HG02571 (cell line): ENCODE measurements around the gene MRGPRF.

ENCODE experiments used
- ATAC-seq: cut with Tn5 transposase; IDR thresholded peaks from one replicate; pipeline ENCODE4 v1.9.1; 2021; ENCODE audit warnings: mild to moderate bottlenecking, moderate library complexity; ENCODE audit not compliant: unreplicated experiment

The MRGPRF gene

GRCh38 chr11:69024509-69024908 lies 11.5 kb upstream of the MRGPRF start:
- no peak for ATAC-seq

- no peak for ATAC-seq
These were observed 9.2 kb upstream of the MRGPRF start for GRCh38 chr11:69022260-69022659.

GRCh38 chr11:69018924-69019323 lies 5.9 kb upstream of the MRGPRF start:
- no peak for ATAC-seq

GRCh38 chr11:69017951-69018350 lies 4.9 kb upstream of the MRGPRF start:
- ATAC-seq = no peak

- no peak for ATAC-seq
These were observed 2.0 kb upstream of the MRGPRF start for GRCh38 chr11:69014898-69015549.

GRCh38 chr11:69014084-69014851 lies 1.2 kb upstream of the MRGPRF start:
- ATAC-seq = no peak

- ATAC-seq = no peak
These were observed 696 bp downstream of the MRGPRF start for GRCh38 chr11:69012092-69013008.

GRCh38 chr11:69011624-69012091 lies 1.4 kb downstream of the MRGPRF start:
- no peak for ATAC-seq

GRCh38 chr11:69010964-69011623 lies 2.0 kb downstream of the MRGPRF start:
- no peak for ATAC-seq

- ATAC-seq = no peak
These were observed 2.6 kb downstream of the MRGPRF start for GRCh38 chr11:69010361-69010891.

GRCh38 chr11:69009441-69010211 lies 3.4 kb downstream of the MRGPRF start:
- ATAC-seq = no peak

- ATAC-seq = no peak
These were observed 4.2 kb downstream of the MRGPRF start for GRCh38 chr11:69008737-69009440.

- ATAC-seq = no peak
These were observed 5.1 kb downstream of the MRGPRF start for GRCh38 chr11:69007975-69008381.

- ATAC-seq = no peak
These were observed 6.2 kb downstream of the MRGPRF start for GRCh38 chr11:69006816-69007215.

GRCh38 chr11:69005631-69006368 lies 7.2 kb downstream of the MRGPRF start:
- ATAC-seq = no peak

- ATAC-seq = no peak
These were observed 7.8 kb downstream of the MRGPRF start for GRCh38 chr11:69005183-69005630.

GRCh38 chr11:69004411-69005182 lies 8.4 kb downstream of the MRGPRF start:
- no peak for ATAC-seq
